ENCODE measurements around the gene ADAM30. TPM values are rescaled to one million over a fixed set of nuclear protein-coding genes. Genes with fewer than 3 reads are reported as not detected.

The ADAM30 gene
- total RNA-seq, 1 donor from 2014 or later: not detected

GRCh38 chr1:119908661-119909060 lies 12.3 kb upstream of the ADAM30 start:
- DNase-seq (ENCODE audit: low spot score): no peak

- DNase-seq (ENCODE audit: low spot score): no peak
Observed at GRCh38 chr1:119906927-119907652, 10.8 kb upstream of the ADAM30 start.

GRCh38 chr1:119903443-119903835 lies 7.1 kb upstream of the ADAM30 start:
- no peak for DNase-seq (ENCODE audit: low spot score)

- no peak for DNase-seq (ENCODE audit: low spot score)
Observed at GRCh38 chr1:119902775-119903442, 6.6 kb upstream of the ADAM30 start.

- DNase-seq (ENCODE audit: low spot score): no peak
Observed at GRCh38 chr1:119898981-119899720, 2.8 kb upstream of the ADAM30 start.

GRCh38 chr1:119898530-119898929 lies 2.2 kb upstream of the ADAM30 start:
- DNase-seq (ENCODE audit: low spot score): no peak

- DNase-seq (ENCODE audit: low spot score): no peak
Observed at GRCh38 chr1:119895102-119895501, 1.2 kb downstream of the ADAM30 start.

- DNase-seq (ENCODE audit: low spot score): no peak
Observed at GRCh38 chr1:119893827-119894700, 2.3 kb downstream of the ADAM30 start.

- DNase-seq (ENCODE audit: low spot score): no peak
Observed at GRCh38 chr1:119893238-119893791, 3.0 kb downstream of the ADAM30 start.

- no peak for DNase-seq (ENCODE audit: low spot score)
Observed at GRCh38 chr1:119891386-119891785, 4.9 kb downstream of the ADAM30 start.

GRCh38 chr1:119888476-119888875 lies 7.8 kb downstream of the ADAM30 start:
- DNase-seq (ENCODE audit: low spot score): no peak

- DNase-seq (ENCODE audit: low spot score): no peak
Observed at GRCh38 chr1:119887427-119887826, 8.9 kb downstream of the ADAM30 start.

- DNase-seq (ENCODE audit: low spot score): no peak
Observed at GRCh38 chr1:119885903-119886783, 10.2 kb downstream of the ADAM30 start.

- no peak for DNase-seq (ENCODE audit: low spot score)
Observed at GRCh38 chr1:119884711-119885110, 11.6 kb downstream of the ADAM30 start.

GRCh38 chr1:119883826-119884225 lies 12.5 kb downstream of the ADAM30 start:
- no peak for DNase-seq (ENCODE audit: low spot score)

GRCh38 chr1:119882132-119883049 lies 13.9 kb downstream of the ADAM30 start:
- DNase-seq (ENCODE audit: low spot score): no peak

- DNase-seq (ENCODE audit: low spot score): no peak
Observed at GRCh38 chr1:119879510-119880434, 16.5 kb downstream of the ADAM30 start.

GRCh38 chr1:119878171-119878570 lies 18.1 kb downstream of the ADAM30 start:
- DNase-seq (ENCODE audit: low spot score): no peak

Measured in ureter (tissue), 1 donor.